Ishikawa (cell line): ENCODE data around the gene MTERF4.

Source experiments
- CEBPB ChIP-seq: IDR thresholded peaks from 2 replicates; pipeline ENCODE4 v1.6.1; 2012
- CREB1 ChIP-seq: IDR thresholded peaks from 2 replicates; pipeline ENCODE4 v1.6.1; 2012; ENCODE audit warnings: low read depth
- EGR1 ChIP-seq: IDR thresholded peaks from 2 replicates; pipeline ENCODE4 v1.6.1; 2012
- EP300 ChIP-seq: IDR thresholded peaks from 2 replicates; pipeline ENCODE4 v1.6.1; 2012; ENCODE audit warnings: borderline replicate concordance
- FOXM1 ChIP-seq: IDR thresholded peaks from 2 replicates; pipeline ENCODE4 v1.6.1; 2012; ENCODE audit warnings: low read depth, borderline replicate concordance
- NFIC ChIP-seq: IDR thresholded peaks from 2 replicates; pipeline ENCODE4 v1.6.1; 2012
- RAD21 ChIP-seq: IDR thresholded peaks from 2 replicates; pipeline ENCODE4 v1.6.1; 2012; ENCODE audit warnings: low read depth
- TAF1 ChIP-seq: IDR thresholded peaks from 2 replicates; pipeline ENCODE4 v1.6.1; 2012; ENCODE audit warnings: low read depth, mild to moderate bottlenecking
- USF1 ChIP-seq: IDR thresholded peaks from 2 replicates; pipeline ENCODE4 v1.6.1; 2012
- YY1 ChIP-seq: IDR thresholded peaks from 2 replicates; pipeline ENCODE4 v1.6.1; 2012; ENCODE audit warnings: low read depth
- ZBTB7A ChIP-seq: IDR thresholded peaks from 2 replicates; pipeline ENCODE4 v1.6.1; 2012; ENCODE audit warnings: low read depth
- TF ChIP-seq, protein P1 (sequence below): IDR thresholded peaks from 2 replicates; pipeline ENCODE4 v1.6.1; 2012; ENCODE audit warnings: low read depth, mild to moderate bottlenecking
- TF ChIP-seq, protein P2 (sequence below): IDR thresholded peaks from 2 replicates; pipeline ENCODE4 v1.6.1; 2012

GRCh38 chr2:241120440-241120839, 18.4 kb upstream of the MTERF4 start:
- TF ChIP-seq CEBPB (no peak), EP300 (no peak), FOXM1 (no peak), TAF1 (no peak), USF1 (no peak), EGR1 (no peak), RAD21 (no peak), CREB1 (no peak), YY1 (no peak), ZBTB7A (no peak), NFIC (no peak)
- TF ChIP-seq, protein P1, sequence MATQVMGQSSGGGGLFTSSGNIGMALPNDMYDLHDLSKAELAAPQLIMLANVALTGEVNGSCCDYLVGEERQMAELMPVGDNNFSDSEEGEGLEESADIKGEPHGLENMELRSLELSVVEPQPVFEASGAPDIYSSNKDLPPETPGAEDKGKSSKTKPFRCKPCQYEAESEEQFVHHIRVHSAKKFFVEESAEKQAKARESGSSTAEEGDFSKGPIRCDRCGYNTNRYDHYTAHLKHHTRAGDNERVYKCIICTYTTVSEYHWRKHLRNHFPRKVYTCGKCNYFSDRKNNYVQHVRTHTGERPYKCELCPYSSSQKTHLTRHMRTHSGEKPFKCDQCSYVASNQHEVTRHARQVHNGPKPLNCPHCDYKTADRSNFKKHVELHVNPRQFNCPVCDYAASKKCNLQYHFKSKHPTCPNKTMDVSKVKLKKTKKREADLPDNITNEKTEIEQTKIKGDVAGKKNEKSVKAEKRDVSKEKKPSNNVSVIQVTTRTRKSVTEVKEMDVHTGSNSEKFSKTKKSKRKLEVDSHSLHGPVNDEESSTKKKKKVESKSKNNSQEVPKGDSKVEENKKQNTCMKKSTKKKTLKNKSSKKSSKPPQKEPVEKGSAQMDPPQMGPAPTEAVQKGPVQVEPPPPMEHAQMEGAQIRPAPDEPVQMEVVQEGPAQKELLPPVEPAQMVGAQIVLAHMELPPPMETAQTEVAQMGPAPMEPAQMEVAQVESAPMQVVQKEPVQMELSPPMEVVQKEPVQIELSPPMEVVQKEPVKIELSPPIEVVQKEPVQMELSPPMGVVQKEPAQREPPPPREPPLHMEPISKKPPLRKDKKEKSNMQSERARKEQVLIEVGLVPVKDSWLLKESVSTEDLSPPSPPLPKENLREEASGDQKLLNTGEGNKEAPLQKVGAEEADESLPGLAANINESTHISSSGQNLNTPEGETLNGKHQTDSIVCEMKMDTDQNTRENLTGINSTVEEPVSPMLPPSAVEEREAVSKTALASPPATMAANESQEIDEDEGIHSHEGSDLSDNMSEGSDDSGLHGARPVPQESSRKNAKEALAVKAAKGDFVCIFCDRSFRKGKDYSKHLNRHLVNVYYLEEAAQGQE = no peak
- TF ChIP-seq, protein P2, sequence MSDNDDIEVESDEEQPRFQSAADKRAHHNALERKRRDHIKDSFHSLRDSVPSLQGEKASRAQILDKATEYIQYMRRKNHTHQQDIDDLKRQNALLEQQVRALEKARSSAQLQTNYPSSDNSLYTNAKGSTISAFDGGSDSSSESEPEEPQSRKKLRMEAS = no peak
